Heart left ventricle (tissue), 13 donors: ENCODE data around the gene MAG.

Experiments
- CTCF ChIP-seq, 12 donors: fragments of 200-600 bp; sonication (generic) in 4 of 12; IDR thresholded peaks; one replicate each; pipeline versions ENCODE4 v1.5.0 to v1.8.0; 2018 to 2022; ENCODE audit warnings: antibody characterized with exemption in 12 of 12, mild to moderate bottlenecking in 5 of 12
- POLR2A ChIP-seq, 2 donors: fragments of 450-650 bp; IDR thresholded peaks; one replicate each; pipeline ENCODE4 v1.6.1; 2017; ENCODE audit warnings: antibody characterized with exemption in 2 of 2, mild to moderate bottlenecking in 2 of 2, moderate library complexity in 2 of 2
- donor health status: ischemic (EF 13 %, LVEDD 7.1; RV severe dilation, severe dysfunction).
- donor health status: DM: no; HTN: yes; CAD: no.
- donor health status: DM: no; HTN: no; CAD: no.
- donor health status: ischemic (EF 25% LVEDD 6.9; RV normal size, moderate dysfunction).
- donor health status: ischemic (EF 25% LVEDD 5.7; RV mildly dilated, moderate dysfunction).
- donor health status: ischemic (EF 35%, LVEDD 5.7; RV mildly dilated, moderate dysfunction).
- donor health status: nonischemic (EF 11% LVEDD 7.7; RV severe dilation, severe dysfunction).
- donor health status: DM: yes; HTN: yes; CAD: no.
- donor health status: PGD.
- donor health status: ischemic (EF 29% LVEDD 5.4; RV normal size, mild dysfunction).
- donor health status: nonischemic (EF 23%, LVEDD 6.1; RV moderate dilation, normal function).

GRCh38 chr19:35265900-35266519 lies 26.0 kb upstream of the MAG start:
- TF ChIP-seq POLR2A (IDR thresholded peaks at IDR 0.05) (no peak), CTCF (IDR thresholded peaks at IDR 0.05) (no peak)
